Endothelial cell of umbilical vein (primary cell): ENCODE results near the gene CNNM2. TPM values are rescaled to one million over a fixed set of nuclear protein-coding genes. Genes with fewer than 3 reads are reported as not detected.

Source experiments
- BruUV-seq: library from RNA; stranded (reverse); fragments of 400-500 nt; replicated peaks from 2 replicates; lab custom pipeline; 2021; lab: Mats Ljungman, UMichigan
- CTCF ChIA-PET: fragments of 300-600, 350-600 bp; sonication (Branson Sonifier 250); formaldehyde crosslinking; loops from one replicate; lab custom pipeline; 2021; ENCODE audit warnings: antibody characterized with exemption, inconsistent platforms; lab: Charles Lee
- POLR2A ChIA-PET: fragments of 300-600, 350-600 bp; sonication (Branson Sonifier 250); formaldehyde crosslinking; loops from one replicate; lab custom pipeline; 2021; ENCODE audit warnings: antibody characterized with exemption, inconsistent platforms; lab: Charles Lee
- DNase-seq: peaks from one replicate; pipeline ENCODE4 v3.0.0-alpha.2; 2011; ENCODE audit warnings: low read depth, low spot score
- FAIRE-seq: peaks from 2 replicates; lab custom pipeline; 2011; peaks lifted over from hg19 to GRCh38; lab: Jason Lieb, UNC
- H2AFZ ChIP-seq: 2 replicates; pipeline ENCODE4 v1.6.0; 2012; ENCODE audit warnings: low read depth, low read length, control low read depth, inconsistent platforms
- H3K27ac ChIP-seq: 2 replicates; pipeline ENCODE4 v1.5.1; 2011; ENCODE audit warnings: low read depth, mild to moderate bottlenecking, control low read depth, low read length, moderate library complexity; ENCODE audit not compliant: insufficient read depth
- H3K27me3 ChIP-seq, 2 experiments: 2 replicates each; pipeline versions ENCODE4 v1.6.0 to v1.6.1; 2011; ENCODE audit warnings: low read length in 2 of 2, mixed read lengths in 1 of 2; ENCODE audit not compliant: control insufficient read depth in 2 of 2, insufficient read depth in 2 of 2
- H3K36me3 ChIP-seq, 2 experiments: 2 replicates in 1 of 2; 3 replicates in 1 of 2; pipeline ENCODE4 v1.5.1; 2011; ENCODE audit warnings: low read length in 2 of 2, mild to moderate bottlenecking in 1 of 2, moderate library complexity in 1 of 2; ENCODE audit not compliant: control insufficient read depth in 2 of 2, insufficient read depth in 2 of 2; ENCODE audit errors: extremely low read depth in 1 of 2
- H3K4me1 ChIP-seq: 3 replicates; pipeline ENCODE4 v1.5.1; 2011; ENCODE audit warnings: mild to moderate bottlenecking, low read length; ENCODE audit not compliant: control insufficient read depth, insufficient read depth; ENCODE audit errors: extremely low read depth
- H3K4me2 ChIP-seq: 2 replicates; pipeline ENCODE4 v1.6.1; 2011; ENCODE audit warnings: low read length, control low read depth, mixed read lengths; ENCODE audit not compliant: insufficient read depth
- H3K4me3 ChIP-seq, 3 experiments: fragments of 200-600 bp in 1 of 3; sonication (generic), shearing (Covaris generic) in 1 of 3; replicated peaks in 1 of 3; 2 replicates each; pipeline ENCODE4 v1.5.1; 2011 to 2016; ENCODE audit warnings: control low read depth in 3 of 3, low read length in 3 of 3, mild to moderate bottlenecking in 2 of 3, inconsistent platforms in 1 of 3, low read depth in 1 of 3, moderate library complexity in 1 of 3; ENCODE audit not compliant: insufficient read depth in 1 of 3
- H3K79me2 ChIP-seq: 2 replicates; pipeline ENCODE4 v1.6.0; 2012; ENCODE audit warnings: low read length, inconsistent platforms; ENCODE audit not compliant: control insufficient read depth, insufficient read depth
- H3K9ac ChIP-seq: replicated peaks from 2 replicates; pipeline ENCODE3; 2011; ENCODE audit warnings: low read length, control low read depth; ENCODE audit not compliant: insufficient read depth; ENCODE audit errors: extremely low read depth
- H3K9me1 ChIP-seq: replicated peaks from 3 replicates; pipeline ENCODE4 v1.6.0; 2011; ENCODE audit warnings: mild to moderate bottlenecking, low read length; ENCODE audit not compliant: control insufficient read depth, insufficient read depth; ENCODE audit errors: extremely low read depth
- H3K9me3 ChIP-seq: replicated peaks from 2 replicates; pipeline ENCODE4 v1.5.1; 2012; ENCODE audit warnings: low read length, inconsistent platforms; ENCODE audit not compliant: control insufficient read depth, insufficient read depth
- H4K20me1 ChIP-seq: replicated peaks from 2 replicates; pipeline ENCODE3; 2011; ENCODE audit warnings: mild to moderate bottlenecking, low read length; ENCODE audit not compliant: control insufficient read depth, insufficient read depth; ENCODE audit errors: extremely low read depth
- CTCF ChIP-seq, 2 donors: IDR thresholded peaks; 1 replicate in 1 of 2; 2 replicates in 1 of 2; pipeline ENCODE4 v1.5.1; 2011; ENCODE audit warnings: low read length in 2 of 2, mild to moderate bottlenecking in 2 of 2, moderate library complexity in 2 of 2, control low read depth in 1 of 2, inconsistent platforms in 1 of 2, low read depth in 1 of 2; ENCODE audit not compliant: insufficient read depth in 1 of 2; ENCODE audit errors: extremely low read depth in 1 of 2
- EZH2 ChIP-seq: IDR thresholded peaks from 2 replicates; pipeline ENCODE4 v1.6.1; 2012; ENCODE audit warnings: borderline replicate concordance, low read depth, mild to moderate bottlenecking, moderate library complexity, low read length, inconsistent platforms; ENCODE audit not compliant: severe bottlenecking
- GATA2 ChIP-seq: IDR thresholded peaks from 2 replicates; pipeline ENCODE4 v1.7.0; 2011; ENCODE audit warnings: low read depth, mild to moderate bottlenecking, moderate library complexity, mixed read lengths, low read length; ENCODE audit not compliant: insufficient read length, insufficient read depth
- POLR2A ChIP-seq: IDR thresholded peaks from 2 replicates; pipeline ENCODE4 v1.6.1; 2012; ENCODE audit warnings: low read depth, mild to moderate bottlenecking, control low read depth, low read length
- dilution Hi-C: fragments of 300-500 bp; cut with MboI; formaldehyde crosslinking; loops from one replicate; pipeline ENCODE4 v1.15.0; 2019; ENCODE audit warnings: low sequenced_read_pairs; ENCODE audit not compliant: extremely low pct_ligation_motif_present
- intact Hi-C: fragments of 100-400 bp; cut with micrococcal nuclease; formaldehyde crosslinking; loops from one replicate; pipeline ENCODE4 v1.10.0; 2022
- polyA plus RNA-seq, 4 experiments: library from polyadenylated mRNA; depleted of rRNA in 3 of 4; stranded (reverse) in 3 of 4; unstranded in 1 of 4; fragments of >200 nt; gene quantifications; 2 replicates each; pipeline versions ENCODE4 v1.2.1 to v1.2.3, GENCODE V29; 2011 to 2012; ENCODE audit warnings: missing spikeins in 1 of 4
- total RNA-seq: library from RNA; stranded (reverse); gene quantifications from 2 replicates; pipeline ENCODE4 v1.2.3, GENCODE V29; 2021

Gene CNNM2
- total and polyA plus RNA-seq, 2 donors (not counting 3 experiments of a cell fraction or from before 2014, with no cell fraction given) = 1.9 to 3.0 TPM

GRCh38 chr10:103069453-103070331 lies 151.6 kb downstream of the CNNM2 start:
- POLR2A ChIA-PET = no interaction called here
- no peaks in the 10 kb centered on the region for H3K9me3 ChIP-seq
- FAIRE-seq (peak; percentile 4), DNase-seq (peak; percentile 56)
- H2AFZ ChIP-seq = no peak overlapping the region
- dilution Hi-C loops = no loop called here
- CTCF ChIA-PET = interaction anchor here (1.2 to 4.2 kb wide), 5 partner anchors 38 to 343 kb away, joined by 3 to 40 read pairs (median 4); partner anchors contain the start of gene CNNM2
- H3K4me1 ChIP-seq = peaks cover 2% of the 10 kb centered on the region
- intact Hi-C loops = loop anchor here (1.0 kb wide), 3 partner anchors 152 to 340 kb away; no protein-coding TSS in a partner anchor
- TF ChIP-seq EZH2 (no peak), CTCF (IDR thresholded peaks at IDR 0.05; ENCODE audit: extremely low read depth in 1 of 2, insufficient read depth in 1 of 2, low read depth in 1 of 2, low read length in 2 of 2) (peak; percentile 49 to 55), POLR2A (no peak), GATA2 (no peak)
- no peak overlapping the region for H3K9ac ChIP-seq
- H3K36me3 ChIP-seq = no peaks in the 10 kb centered on the region
- H3K79me2 ChIP-seq = no peaks in the 10 kb centered on the region
- no peaks in the 10 kb centered on the region for H3K9me1 ChIP-seq
- H3K4me2 ChIP-seq = no peak overlapping the region
- H3K27me3 ChIP-seq = no peaks in the 10 kb centered on the region
- H4K20me1 ChIP-seq = no peaks in the 10 kb centered on the region
- H3K27ac ChIP-seq = no peak overlapping the region
- no TSS peak for BruUV-seq
- no peak overlapping the region for H3K4me3 ChIP-seq
